Adrenal gland (tissue), 5 donors: Measurements from ENCODE around the gene DDX20.
"Not testable (repeated sequence)": the region's sequence is repeated elsewhere in the genome, so short reads cannot be mapped to it uniquely, and the experiment has no call there.

Experiments
- CTCF ChIP-seq, 6 experiments: fragments of 450-650 bp in 4 of 6; fragments of 200-600 bp in 2 of 6; sonication (generic) in 1 of 6; IDR thresholded peaks; 1 replicate in 5 of 6; 2 replicates in 1 of 6; pipeline versions ENCODE4 v1.5.1 to v1.8.0; 2016 to 2021; ENCODE audit warnings: antibody characterized with exemption in 6 of 6, mild to moderate bottlenecking in 2 of 6, moderate library complexity in 1 of 6
- POLR2A ChIP-seq, 2 donors: fragments of 450-650 bp; IDR thresholded peaks; one replicate each; pipeline ENCODE4 v1.6.1; 2017; ENCODE audit warnings: antibody characterized with exemption in 2 of 2, mild to moderate bottlenecking in 2 of 2, moderate library complexity in 1 of 2
- donor health status: DM: no; HTN: no; CAD: no.

GRCh38 chr1:111742292-111742691 is 13.4 kb upstream of the DDX20 start:
- not testable (repeated sequence) for TF ChIP-seq CTCF, POLR2A (IDR thresholded peaks at IDR 0.05)
